Suprapubic skin (tissue), 3 donors: Measurements from ENCODE around the gene CFAP119.

Experiments used
- EP300 ChIP-seq: sonication (generic); formaldehyde crosslinking; IDR thresholded peaks from one replicate; pipeline ENCODE4 v1.6.1; 2017; ENCODE audit warnings: antibody characterized with exemption
- TF ChIP-seq, protein P1 (sequence below), 2 donors: fragments of 200-600 bp in 1 of 2; fragments of 450-650 bp in 1 of 2; sonication (generic) in 1 of 2; IDR thresholded peaks; one replicate each; pipeline ENCODE4 v1.5.1; 2016 to 2019; ENCODE audit warnings: antibody characterized with exemption in 2 of 2, mild to moderate bottlenecking in 1 of 2, moderate library complexity in 1 of 2

DNA sequence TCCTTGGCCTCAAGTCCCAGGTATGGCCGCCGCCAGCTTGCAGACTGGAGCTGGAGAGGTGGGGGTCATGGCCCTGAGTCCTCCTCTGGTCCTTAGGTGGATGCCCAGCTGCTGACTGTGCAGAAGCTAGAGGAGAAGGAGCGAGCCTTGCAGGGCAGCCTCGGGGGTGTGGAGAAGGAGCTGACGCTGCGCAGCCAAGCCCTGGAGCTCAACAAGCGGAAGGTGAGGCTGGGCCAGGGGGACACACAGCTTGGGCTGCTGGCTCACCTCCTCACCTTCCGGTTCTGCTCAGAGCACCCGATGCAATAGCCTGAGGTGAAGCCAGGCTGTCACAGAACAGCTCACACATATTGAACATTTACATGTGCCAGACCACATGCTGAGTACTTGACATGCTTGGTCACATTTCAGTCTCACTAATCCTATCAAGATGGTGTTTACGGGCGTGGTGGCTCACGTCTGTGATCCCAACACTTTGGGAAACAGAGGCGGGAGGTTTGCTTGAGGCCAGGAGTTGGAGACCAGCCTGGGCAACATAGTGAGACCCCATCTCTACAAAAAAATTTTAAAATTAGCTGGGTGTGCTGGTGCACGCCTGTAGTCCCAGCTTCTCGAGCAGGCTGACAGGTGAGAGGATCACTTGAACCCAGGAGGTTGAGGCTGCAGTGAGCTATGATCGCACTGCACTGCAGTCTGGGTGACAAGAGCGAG lies 7.7 kb upstream of the CFAP119 start:
- TF ChIP-seq, protein P1, sequence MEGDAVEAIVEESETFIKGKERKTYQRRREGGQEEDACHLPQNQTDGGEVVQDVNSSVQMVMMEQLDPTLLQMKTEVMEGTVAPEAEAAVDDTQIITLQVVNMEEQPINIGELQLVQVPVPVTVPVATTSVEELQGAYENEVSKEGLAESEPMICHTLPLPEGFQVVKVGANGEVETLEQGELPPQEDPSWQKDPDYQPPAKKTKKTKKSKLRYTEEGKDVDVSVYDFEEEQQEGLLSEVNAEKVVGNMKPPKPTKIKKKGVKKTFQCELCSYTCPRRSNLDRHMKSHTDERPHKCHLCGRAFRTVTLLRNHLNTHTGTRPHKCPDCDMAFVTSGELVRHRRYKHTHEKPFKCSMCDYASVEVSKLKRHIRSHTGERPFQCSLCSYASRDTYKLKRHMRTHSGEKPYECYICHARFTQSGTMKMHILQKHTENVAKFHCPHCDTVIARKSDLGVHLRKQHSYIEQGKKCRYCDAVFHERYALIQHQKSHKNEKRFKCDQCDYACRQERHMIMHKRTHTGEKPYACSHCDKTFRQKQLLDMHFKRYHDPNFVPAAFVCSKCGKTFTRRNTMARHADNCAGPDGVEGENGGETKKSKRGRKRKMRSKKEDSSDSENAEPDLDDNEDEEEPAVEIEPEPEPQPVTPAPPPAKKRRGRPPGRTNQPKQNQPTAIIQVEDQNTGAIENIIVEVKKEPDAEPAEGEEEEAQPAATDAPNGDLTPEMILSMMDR (IDR thresholded peaks at IDR 0.05): no peak
- no peak for TF ChIP-seq EP300
